ENCODE measurements around the gene ARFGEF3.
"Not testable (repeated sequence)": the region's sequence is repeated elsewhere in the genome, so short reads cannot be mapped to it uniquely, and the experiment has no call there.

Gene ARFGEF3

GRCh38 chr6:138212530-138212929 is 50.8 kb downstream of the ARFGEF3 start:
- DNase-seq, result not testable (repeated sequence)

DNA sequence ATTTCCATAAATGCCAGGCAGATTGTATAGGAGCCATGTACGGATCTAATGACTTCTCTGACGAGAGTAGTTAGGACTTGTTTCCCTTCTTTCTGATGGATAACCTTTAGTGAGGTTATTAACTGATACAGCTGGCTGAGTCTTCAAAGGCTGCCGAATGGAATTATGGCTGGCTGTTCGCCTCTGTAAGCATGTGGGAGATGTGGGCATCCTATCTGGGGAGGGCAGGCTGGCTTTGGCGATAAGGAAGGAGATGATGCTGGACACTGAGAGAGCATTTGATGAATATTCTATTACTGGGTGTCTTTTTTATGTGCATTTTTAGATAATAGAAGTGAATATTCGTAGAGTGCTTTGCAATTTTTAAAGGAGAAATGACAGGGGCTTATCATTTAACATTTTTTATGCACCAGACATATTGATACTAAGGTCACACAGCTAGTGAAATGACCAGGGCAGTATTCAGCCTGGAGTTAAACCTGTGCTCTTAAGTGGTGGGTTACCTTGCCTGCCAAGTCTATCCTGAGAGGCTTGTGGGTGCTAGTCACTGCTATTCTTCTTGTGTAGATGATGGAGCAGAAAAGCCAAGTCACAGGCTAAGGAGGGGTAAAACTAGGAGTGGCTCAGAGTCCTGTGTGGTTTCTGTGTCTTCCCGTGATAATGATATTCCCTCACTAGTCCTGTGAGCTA is 53.5 kb downstream of the ARFGEF3 start:
- no peak for DNase-seq

GRCh38 chr6:138218449-138218848 is 56.7 kb downstream of the ARFGEF3 start, which contains the start of gene PBOV1:
TSS of gene PBOV1 (minus strand) at chr6:138218491. CDS start at chr6:138218395, 96 bp downstream.
- DNase-seq, result no peak

GRCh38 chr6:138219398-138219797 is 57.7 kb downstream of the ARFGEF3 start:
- no peak for DNase-seq

DNA sequence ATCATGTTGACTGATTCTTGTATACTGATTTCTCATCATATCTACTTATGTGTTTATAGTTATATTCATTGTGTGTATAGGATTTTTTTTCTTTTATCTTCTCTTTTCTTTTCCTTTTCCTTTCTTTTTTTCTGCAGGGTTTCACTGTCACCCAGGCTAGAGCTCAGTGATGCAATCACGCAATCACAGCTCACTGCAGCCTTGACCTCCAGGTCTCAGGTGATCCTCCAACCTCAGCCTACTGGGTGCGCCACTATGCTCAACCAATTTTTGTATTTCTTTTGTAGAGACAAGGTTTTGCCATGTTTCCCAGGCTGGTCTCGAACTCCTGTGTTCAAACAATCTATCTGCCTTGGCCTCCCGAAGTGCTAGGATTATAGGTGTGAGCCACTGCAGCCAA is 58.2 kb downstream of the ARFGEF3 start:
- DNase-seq, result no peak

DNA sequence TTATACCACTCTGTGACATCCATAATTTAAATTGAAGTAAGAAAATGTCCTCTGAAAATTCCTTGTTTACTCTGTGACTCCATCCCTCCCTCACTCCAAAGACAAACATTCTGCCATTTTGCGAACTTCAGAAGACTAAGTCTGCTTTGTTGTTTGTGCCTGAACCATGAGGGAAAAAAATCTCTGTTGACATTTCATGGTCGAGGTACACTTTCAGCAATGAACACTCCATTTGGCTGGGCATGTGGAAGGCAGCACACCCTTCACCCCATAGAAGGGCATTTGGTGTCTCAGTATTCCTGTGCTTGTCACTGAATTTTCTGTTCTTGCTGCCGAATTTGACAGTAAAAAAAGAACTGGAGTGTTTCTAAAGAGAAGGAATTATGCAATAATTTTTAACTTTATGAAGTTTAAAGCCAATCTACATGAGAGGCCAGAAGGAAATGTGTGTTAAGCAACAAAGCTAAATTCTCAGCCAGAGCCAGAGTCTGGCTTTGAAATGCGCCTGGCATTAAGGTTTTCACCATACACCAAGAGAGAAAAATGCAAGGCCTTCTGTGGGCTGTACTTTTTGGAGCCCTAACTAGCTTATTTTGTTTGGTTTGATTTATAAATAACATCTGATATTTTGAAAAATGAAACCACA is 61.3 kb downstream of the ARFGEF3 start:
- no peak for DNase-seq

- DNase-seq, result no peak
Measured at GRCh38 chr6:138225953-138226352, 64.2 kb downstream of the ARFGEF3 start.

DNA sequence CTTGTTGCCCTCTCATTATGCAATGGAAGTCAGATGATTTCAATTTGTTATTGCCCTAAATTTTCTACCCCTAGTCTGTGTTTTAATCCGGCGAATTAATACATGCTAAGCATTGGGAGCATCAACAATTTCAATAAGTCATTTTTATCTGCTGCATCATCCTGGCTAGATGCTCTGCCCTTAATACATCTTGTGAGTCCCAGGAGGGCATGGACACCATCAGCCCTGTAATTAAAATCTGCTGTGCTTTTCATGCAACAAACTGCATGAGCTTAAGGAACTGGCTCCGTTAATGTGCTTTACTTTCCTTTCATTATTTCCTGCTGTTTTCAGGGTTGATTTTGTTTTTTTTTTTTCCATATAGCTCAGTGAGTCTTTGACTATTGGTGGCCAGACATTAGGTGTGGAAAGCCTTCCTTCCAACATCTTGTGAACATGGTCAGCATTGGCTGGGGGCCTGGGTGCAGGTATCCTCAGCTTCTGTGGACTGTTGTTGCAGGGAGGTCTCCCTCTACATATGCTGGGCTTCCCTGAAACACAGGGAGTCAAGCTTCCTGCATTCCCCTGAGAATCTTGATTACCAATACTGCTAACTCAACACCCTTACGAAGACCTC is 65.1 kb downstream of the ARFGEF3 start:
- no peak for DNase-seq

GRCh38 chr6:138227316-138227781 is 65.6 kb downstream of the ARFGEF3 start:
- no peak for DNase-seq

DNA sequence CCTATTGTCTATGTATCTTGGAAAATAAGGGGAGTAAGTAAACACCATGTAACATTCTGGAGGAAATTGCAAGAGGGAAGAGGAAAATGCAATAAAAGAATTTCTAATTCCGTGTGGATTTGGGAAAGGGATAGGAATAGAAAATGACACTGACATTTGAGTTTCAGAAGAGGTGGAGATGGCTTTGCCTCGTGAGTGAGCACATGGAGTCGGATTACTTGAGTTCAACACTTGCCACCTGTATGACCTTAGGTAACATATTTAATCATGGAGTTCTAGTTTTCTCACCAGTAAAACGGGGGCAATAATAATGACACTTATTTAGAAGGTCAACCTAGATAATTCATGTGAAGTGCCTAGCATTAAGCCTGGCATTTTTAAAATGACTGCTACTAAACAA is 67.3 kb downstream of the ARFGEF3 start:
- no peak for DNase-seq

GRCh38 chr6:138229663-138230179 is 68.0 kb downstream of the ARFGEF3 start:
- DNase-seq, result no peak

DNA sequence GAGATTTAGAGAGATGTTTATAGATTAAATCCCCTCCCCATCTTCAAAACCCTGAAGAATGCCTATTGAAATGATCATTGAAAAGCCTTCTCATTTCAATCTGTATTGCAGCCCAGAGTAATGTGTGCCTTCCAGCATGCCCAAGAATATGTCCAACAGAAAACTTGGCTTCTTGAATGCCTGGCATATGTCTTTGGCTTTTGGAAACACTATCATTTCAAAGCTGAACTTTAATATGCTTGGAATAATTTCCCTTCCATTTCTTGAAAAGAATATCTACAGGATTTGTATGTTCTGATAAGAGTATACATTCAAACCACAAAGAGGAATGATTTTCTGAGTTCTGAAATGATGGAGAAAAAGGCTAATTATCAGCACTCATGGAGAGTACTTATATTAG is 68.5 kb downstream of the ARFGEF3 start:
- DNase-seq, result no peak

- no peak for DNase-seq
Measured at GRCh38 chr6:138230759-138231380, 69.1 kb downstream of the ARFGEF3 start.

GRCh38 chr6:138231381-138231886 is 69.7 kb downstream of the ARFGEF3 start:
- DNase-seq, result no peak

DNA sequence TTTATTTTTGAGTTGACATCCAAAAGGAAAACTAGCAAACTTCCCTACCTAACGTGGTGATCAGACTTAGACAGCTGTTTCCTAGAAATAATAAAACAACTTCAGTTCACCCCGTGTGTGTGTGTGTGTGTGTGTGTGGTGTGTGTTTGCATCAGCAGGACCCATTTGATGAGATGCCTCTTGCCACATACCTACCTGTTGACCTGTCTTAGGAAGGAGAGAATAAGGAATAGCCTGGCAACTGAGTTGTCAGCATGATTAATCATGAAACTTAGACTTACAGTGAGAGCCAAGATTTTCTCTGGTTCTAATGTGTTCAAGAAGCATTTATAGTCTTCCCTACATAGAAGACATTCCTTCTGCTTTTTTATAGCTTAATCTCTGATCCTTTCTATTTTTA is 72.6 kb downstream of the ARFGEF3 start:
- no peak for DNase-seq

GRCh38 chr6:138235205-138235604 is 73.5 kb downstream of the ARFGEF3 start:
- DNase-seq, result no peak

DNA sequence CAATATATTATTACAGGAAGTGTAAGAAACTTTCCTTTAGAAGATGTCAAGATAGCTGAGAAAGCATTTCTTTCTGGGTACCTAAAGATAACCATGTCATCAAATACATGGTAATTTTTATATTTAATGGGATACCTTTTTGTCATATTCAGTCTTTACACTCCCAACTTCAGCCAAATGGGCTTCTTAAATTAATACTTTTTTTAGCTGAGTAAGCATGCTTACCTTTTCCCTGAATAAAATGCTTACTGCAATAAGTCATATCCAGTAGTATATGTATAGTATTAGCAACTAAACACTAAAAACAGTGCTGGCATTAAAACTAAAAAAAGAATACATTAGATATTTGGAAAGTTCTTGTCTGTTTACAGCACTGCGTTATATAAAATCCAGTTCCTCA is 74.0 kb downstream of the ARFGEF3 start:
- no peak for DNase-seq

GRCh38 chr6:138237463-138237862 is 75.7 kb downstream of the ARFGEF3 start:
- DNase-seq, result no peak

DNA sequence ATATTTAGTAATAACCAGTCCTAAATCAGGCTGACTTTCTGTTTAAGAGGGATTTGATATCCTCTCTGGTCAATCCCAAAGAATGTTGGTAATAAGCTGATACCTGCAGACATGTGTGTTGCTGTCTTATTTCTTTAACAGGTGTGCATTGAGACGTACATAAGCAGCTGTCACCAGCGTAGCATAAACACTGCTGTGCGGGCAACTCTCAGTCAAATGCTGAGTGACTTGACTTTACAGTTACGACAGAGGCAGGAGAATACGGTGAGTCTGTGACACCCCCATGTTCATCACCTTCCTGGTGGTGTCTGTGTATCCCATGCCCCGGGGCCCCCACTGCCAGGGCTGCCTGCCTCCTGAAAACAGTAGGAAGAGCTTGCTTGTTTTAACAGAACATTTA is 76.6 kb downstream of the ARFGEF3 start:
- DNase-seq, result no peak

GRCh38 chr6:138239774-138240173 is 78.0 kb downstream of the ARFGEF3 start:
- DNase-seq, result no peak

DNA sequence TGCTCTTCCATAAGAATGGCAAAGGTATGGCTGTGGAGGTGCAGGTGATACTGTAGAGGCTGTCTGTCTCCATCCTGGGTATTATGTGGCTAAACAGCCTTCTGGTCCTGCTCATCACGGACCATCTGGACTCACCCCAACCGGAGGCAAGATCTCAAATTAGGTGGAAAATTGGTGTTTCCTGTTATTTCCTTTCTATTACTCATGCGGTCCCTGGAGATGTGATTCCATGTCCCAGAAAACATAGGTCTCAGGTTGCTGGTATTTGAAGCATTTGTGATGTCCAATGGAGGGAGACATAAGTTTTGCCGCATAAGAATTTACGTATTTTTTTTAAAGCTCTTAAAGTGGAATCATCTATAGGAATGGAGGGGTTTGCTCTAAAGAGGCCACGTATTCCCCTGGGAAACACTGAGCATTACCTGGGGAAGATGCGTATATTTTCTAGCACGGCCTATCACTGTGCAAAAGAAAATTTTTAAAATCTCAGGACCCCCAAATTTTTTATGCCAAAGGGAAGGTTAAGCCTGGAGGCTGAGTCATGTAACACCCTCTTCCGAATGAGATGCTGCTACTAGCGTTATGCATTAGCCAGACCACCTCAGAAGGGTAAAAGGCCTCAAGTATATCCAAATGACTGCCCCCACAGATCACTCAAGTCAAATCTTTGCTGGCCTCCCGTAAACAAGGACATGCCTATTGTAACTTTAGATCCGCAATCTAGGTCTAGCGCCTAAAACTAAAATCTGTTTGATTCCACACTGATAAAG is 78.9 kb downstream of the ARFGEF3 start:
- DNase-seq, result no peak

- DNase-seq, result no peak
Measured at GRCh38 chr6:138241381-138241780, 79.6 kb downstream of the ARFGEF3 start.
